Stimulated activated CD4-positive, alpha-beta T cell treated with anti-CD3 and anti-CD28 coated beads, Interleukin-2, amount 100 ng/mL, for 24 hours (primary cell): ENCODE results near the gene ADCY5.

Experiments used
- DNase-seq, 2 donors: peaks; one replicate each; pipeline ENCODE4 v3.0.0-alpha.2; 2020

The ADCY5 gene

GRCh38 chr3:123361071-123361470 is 87.8 kb downstream of the ADCY5 start:
- DNase-seq = no peak

- DNase-seq = no peak
Measured at GRCh38 chr3:123357275-123357674, 91.6 kb downstream of the ADCY5 start.

- no peak for DNase-seq
Measured at GRCh38 chr3:123353850-123354233, 95.0 kb downstream of the ADCY5 start.

GRCh38 chr3:123353227-123353849 is 95.6 kb downstream of the ADCY5 start:
- DNase-seq = no peak

GRCh38 chr3:123352134-123352554 is 96.7 kb downstream of the ADCY5 start:
- no peak for DNase-seq

GRCh38 chr3:123351501-123351900 is 97.4 kb downstream of the ADCY5 start:
- no peak for DNase-seq

- DNase-seq = no peak
Measured at GRCh38 chr3:123350971-123351370, 97.9 kb downstream of the ADCY5 start.

GRCh38 chr3:123349566-123350435 is 99.1 kb downstream of the ADCY5 start:
- DNase-seq = no peak

GRCh38 chr3:123349201-123349535 is 99.7 kb downstream of the ADCY5 start:
- DNase-seq = no peak

GRCh38 chr3:123348471-123349200 is 100.3 kb downstream of the ADCY5 start:
- DNase-seq = no peak

GRCh38 chr3:123347691-123348264 is 101.1 kb downstream of the ADCY5 start:
- no peak for DNase-seq

GRCh38 chr3:123347205-123347604 is 101.7 kb downstream of the ADCY5 start:
- no peak for DNase-seq

GRCh38 chr3:123346021-123346420 is 102.9 kb downstream of the ADCY5 start:
- DNase-seq = no peak

GRCh38 chr3:123344907-123345594 is 103.8 kb downstream of the ADCY5 start:
- DNase-seq = no peak

GRCh38 chr3:123344175-123344906 is 104.5 kb downstream of the ADCY5 start:
- no peak for DNase-seq

GRCh38 chr3:123343296-123344174 is 105.4 kb downstream of the ADCY5 start:
- DNase-seq = no peak

- DNase-seq = no peak
Measured at GRCh38 chr3:123342631-123343080, 106.2 kb downstream of the ADCY5 start.

GRCh38 chr3:123341871-123342630 is 106.8 kb downstream of the ADCY5 start:
- no peak for DNase-seq

GRCh38 chr3:123340336-123340735 is 108.6 kb downstream of the ADCY5 start:
- DNase-seq = no peak

GRCh38 chr3:123339302-123339701 is 109.6 kb downstream of the ADCY5 start:
- DNase-seq = no peak
